HepG2 (cell line): ENCODE measurements around the gene MACROD2.

Experiments
- CENPT ChIP-seq: sonication (generic); formaldehyde crosslinking; IDR thresholded peaks from 2 replicates; pipeline ENCODE4 v1.8.0; 2022; ENCODE audit warnings: low read depth, mild to moderate bottlenecking, moderate library complexity, missing genetic modification reagents
- CHD4 ChIP-seq: fragments of 200-600 bp; sonication (generic); IDR thresholded peaks from 2 replicates; pipeline ENCODE4 v1.7.0; 2017; ENCODE audit warnings: mild to moderate bottlenecking, low read length, borderline replicate concordance
- EP300 ChIP-seq, 3 experiments: sonication (generic) in 1 of 3; formaldehyde crosslinking in 1 of 3; IDR thresholded peaks; 2 replicates each; pipeline versions ENCODE4 v1.5.1 to v1.6.1; 2011 to 2020; ENCODE audit warnings: low read depth in 2 of 3, low read length in 2 of 3, borderline replicate concordance in 1 of 3, improper control_type of control experiment in 1 of 3, mild to moderate bottlenecking in 1 of 3, missing genetic modification reagents in 1 of 3, moderate library complexity in 1 of 3
- GABPA ChIP-seq, 2 experiments: IDR thresholded peaks; 2 replicates each; pipeline ENCODE4 v1.6.1; 2011 to 2016; ENCODE audit warnings: low read depth in 2 of 2, low read length in 1 of 2, missing biosample characterization in 1 of 2, missing genetic modification characterization in 1 of 2
- GTF2F1 ChIP-seq: fragments of 150-350 bp; IDR thresholded peaks from 2 replicates; pipeline ENCODE4 v1.6.1; 2014; ENCODE audit warnings: low read length
- IRF2 ChIP-seq: IDR thresholded peaks from 2 replicates; pipeline ENCODE4 v1.6.1; 2018; ENCODE audit warnings: missing genetic modification reagents, missing compliant biosample characterization
- MXD4 ChIP-seq: IDR thresholded peaks from 2 replicates; pipeline ENCODE4 v1.6.1; 2016; ENCODE audit warnings: mild to moderate bottlenecking, missing biosample characterization, missing genetic modification reagents
- POLR2A ChIP-seq, 2 experiments: IDR thresholded peaks; 2 replicates each; pipeline ENCODE4 v1.6.1; 2011; ENCODE audit warnings: low read depth in 2 of 2, low read length in 2 of 2, mild to moderate bottlenecking in 1 of 2, moderate library complexity in 1 of 2; ENCODE audit not compliant: insufficient read depth in 1 of 2
- XBP1 ChIP-seq: sonication (generic); formaldehyde crosslinking; IDR thresholded peaks from 2 replicates; pipeline ENCODE4 v1.5.0; 2020; ENCODE audit warnings: missing genetic modification reagents
- ZBTB1 ChIP-seq: sonication (generic); formaldehyde crosslinking; IDR thresholded peaks from 2 replicates; pipeline ENCODE4 v1.4.0; 2020; ENCODE audit warnings: missing genetic modification reagents, borderline replicate concordance
- TF ChIP-seq, protein P1 (sequence below): sonication (generic); formaldehyde crosslinking; IDR thresholded peaks from 2 replicates; pipeline ENCODE4 v1.9.0; 2021; ENCODE audit warnings: missing genetic modification reagents, mild to moderate bottlenecking, borderline replicate concordance
- TF ChIP-seq, protein P2 (sequence below): sonication (generic); formaldehyde crosslinking; IDR thresholded peaks from 2 replicates; pipeline ENCODE4 v1.5.0; 2020; ENCODE audit warnings: mild to moderate bottlenecking, missing genetic modification reagents, moderate library complexity

DNA sequence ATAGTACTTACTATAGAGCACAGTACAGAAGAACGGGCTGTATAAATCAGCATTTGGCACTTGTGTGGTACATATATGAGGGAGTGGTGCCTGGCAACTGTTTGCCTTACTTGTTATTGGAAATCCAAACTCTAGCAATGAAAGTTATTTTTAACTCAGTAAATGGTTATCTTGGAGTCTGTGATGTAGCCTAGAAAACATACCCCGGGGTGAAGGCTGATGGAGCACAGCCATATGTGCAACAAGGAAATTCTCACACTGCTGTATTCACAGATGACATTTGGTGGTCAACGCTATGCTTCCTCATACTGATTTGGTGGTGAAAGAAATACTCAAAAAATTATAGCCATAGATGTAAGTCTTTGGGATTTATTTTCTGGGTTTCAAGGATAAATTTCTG lies 1149.6 kb downstream of the MACROD2 start:
- TF ChIP-seq, protein P1, sequence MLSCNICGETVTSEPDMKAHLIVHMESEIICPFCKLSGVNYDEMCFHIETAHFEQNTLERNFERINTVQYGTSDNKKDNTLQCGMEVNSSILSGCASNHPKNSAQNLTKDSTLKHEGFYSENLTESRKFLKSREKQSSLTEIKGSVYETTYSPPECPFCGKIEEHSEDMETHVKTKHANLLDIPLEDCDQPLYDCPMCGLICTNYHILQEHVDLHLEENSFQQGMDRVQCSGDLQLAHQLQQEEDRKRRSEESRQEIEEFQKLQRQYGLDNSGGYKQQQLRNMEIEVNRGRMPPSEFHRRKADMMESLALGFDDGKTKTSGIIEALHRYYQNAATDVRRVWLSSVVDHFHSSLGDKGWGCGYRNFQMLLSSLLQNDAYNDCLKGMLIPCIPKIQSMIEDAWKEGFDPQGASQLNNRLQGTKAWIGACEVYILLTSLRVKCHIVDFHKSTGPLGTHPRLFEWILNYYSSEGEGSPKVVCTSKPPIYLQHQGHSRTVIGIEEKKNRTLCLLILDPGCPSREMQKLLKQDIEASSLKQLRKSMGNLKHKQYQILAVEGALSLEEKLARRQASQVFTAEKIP = no peak
- no peak for TF ChIP-seq CENPT
- TF ChIP-seq ZBTB1 (CRISPR knock-in tag) = no peak
- TF ChIP-seq POLR2A (IDR thresholded peaks at IDR 0.05; ENCODE audit: insufficient read depth in 1 of 2, low read depth in 2 of 2, low read length in 2 of 2) = no peak
- no peak for TF ChIP-seq XBP1 (CRISPR knock-in tag)
- no peak for TF ChIP-seq IRF2 (CRISPR knock-in tag)
- TF ChIP-seq CHD4 = no peak
- TF ChIP-seq MXD4 = no peak
- TF ChIP-seq EP300 (IDR thresholded peaks at IDR 0.05; ENCODE audit: low read depth in 2 of 2, low read length in 2 of 2) = no peak
- no peak for TF ChIP-seq EP300 (CRISPR knock-in tag; IDR thresholded peaks at IDR 0.05; ENCODE audit: borderline replicate concordance)
- TF ChIP-seq, protein P2, sequence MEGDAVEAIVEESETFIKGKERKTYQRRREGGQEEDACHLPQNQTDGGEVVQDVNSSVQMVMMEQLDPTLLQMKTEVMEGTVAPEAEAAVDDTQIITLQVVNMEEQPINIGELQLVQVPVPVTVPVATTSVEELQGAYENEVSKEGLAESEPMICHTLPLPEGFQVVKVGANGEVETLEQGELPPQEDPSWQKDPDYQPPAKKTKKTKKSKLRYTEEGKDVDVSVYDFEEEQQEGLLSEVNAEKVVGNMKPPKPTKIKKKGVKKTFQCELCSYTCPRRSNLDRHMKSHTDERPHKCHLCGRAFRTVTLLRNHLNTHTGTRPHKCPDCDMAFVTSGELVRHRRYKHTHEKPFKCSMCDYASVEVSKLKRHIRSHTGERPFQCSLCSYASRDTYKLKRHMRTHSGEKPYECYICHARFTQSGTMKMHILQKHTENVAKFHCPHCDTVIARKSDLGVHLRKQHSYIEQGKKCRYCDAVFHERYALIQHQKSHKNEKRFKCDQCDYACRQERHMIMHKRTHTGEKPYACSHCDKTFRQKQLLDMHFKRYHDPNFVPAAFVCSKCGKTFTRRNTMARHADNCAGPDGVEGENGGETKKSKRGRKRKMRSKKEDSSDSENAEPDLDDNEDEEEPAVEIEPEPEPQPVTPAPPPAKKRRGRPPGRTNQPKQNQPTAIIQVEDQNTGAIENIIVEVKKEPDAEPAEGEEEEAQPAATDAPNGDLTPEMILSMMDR = no peak
- TF ChIP-seq GABPA (IDR thresholded peaks at IDR 0.05; ENCODE audit: low read depth, low read length) = no peak
- no peak for TF ChIP-seq GABPA (CRISPR knock-in tag; IDR thresholded peaks at IDR 0.05; ENCODE audit: low read depth)
- TF ChIP-seq GTF2F1 = no peak
